Occipital lobe (tissue), 2 donors: Measurements from ENCODE around the gene INO80. TPM values are rescaled to one million over a fixed set of nuclear protein-coding genes. Genes with fewer than 3 reads are reported as not detected.
"Not testable (repeated sequence)": the region's sequence is repeated elsewhere in the genome, so short reads cannot be mapped to it uniquely, and the experiment has no call there.

Source experiments
- DNase-seq: peaks from one replicate; lab custom pipeline; 2025; lab: John Stamatoyannopoulos, UW
- total RNA-seq: library from RNA; depleted of rRNA; stranded (reverse); fragments of >200 nt; gene quantifications from one replicate; pipeline ENCODE4 v1.2.3, GENCODE V29; 2014

Gene INO80
- 50.8 TPM for total RNA-seq

DNA sequence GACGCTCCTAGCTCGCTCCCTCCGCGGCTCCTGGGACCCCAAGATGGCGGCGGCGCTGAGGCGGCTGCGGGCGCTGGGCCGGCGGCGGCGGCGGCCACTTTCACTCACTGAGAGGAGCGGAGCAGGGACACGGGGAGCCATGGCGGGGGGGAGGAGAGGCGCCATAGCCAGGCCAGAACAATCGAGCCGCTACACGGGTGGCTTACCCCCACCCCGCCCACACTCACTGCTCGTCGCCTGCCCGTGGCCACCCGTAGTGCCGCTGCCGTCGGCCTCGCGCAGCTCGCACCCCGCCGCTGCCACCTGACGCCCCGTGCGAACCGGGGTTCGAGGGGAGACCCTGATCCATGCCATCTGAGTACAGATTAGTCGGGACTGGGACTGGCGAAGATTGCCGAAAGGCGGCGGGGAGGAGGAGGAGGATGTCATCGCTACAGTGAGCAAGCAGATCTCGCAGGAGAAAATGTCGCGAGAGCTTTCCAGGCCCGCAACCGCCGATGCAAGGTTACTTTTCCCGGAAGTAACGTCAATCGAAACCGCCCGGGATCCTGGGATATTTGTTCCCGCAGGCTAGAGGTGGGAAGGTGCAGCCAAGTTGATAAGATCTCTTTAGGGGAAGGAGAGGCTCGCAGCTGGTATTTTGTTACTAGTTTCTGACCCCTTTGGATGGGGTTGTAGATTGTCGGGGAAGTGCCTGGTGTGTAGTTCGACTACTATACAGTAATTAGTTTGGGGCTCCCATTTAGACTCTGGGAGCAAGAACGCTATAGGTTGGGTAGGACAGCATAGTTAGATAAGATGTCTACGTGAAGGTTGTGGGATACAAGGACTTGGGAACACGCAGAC lies at the start of gene INO80:
INO80 (minus strand) TSS at position 165 of the 846 bp plus-strand sequence. CDS start 19,970 bp downstream, outside the sequence.
- peak; percentile 96 for DNase-seq

DNA sequence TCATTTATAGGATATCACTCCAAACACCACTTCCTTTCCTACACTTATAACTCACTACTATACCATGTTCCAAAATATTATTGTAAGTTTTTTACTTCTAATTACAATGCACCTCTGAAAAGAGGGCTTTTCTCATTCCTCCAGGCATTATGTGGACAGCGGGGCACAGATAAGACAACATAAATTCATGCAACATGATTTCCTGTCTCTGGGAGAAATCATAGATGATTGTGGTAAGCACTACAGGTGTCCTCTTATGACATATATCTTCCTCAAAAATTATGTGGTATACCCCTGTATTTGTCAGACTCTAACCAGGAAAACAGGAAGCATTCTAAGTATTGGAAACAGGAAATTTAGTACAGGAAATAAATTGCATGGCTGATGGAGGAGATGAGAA lies 45.7 kb upstream of the INO80 start:
- no peak for DNase-seq

- no peak for DNase-seq
Observed at GRCh38 chr15:41161336-41161735, 45.3 kb upstream of the INO80 start.

DNA sequence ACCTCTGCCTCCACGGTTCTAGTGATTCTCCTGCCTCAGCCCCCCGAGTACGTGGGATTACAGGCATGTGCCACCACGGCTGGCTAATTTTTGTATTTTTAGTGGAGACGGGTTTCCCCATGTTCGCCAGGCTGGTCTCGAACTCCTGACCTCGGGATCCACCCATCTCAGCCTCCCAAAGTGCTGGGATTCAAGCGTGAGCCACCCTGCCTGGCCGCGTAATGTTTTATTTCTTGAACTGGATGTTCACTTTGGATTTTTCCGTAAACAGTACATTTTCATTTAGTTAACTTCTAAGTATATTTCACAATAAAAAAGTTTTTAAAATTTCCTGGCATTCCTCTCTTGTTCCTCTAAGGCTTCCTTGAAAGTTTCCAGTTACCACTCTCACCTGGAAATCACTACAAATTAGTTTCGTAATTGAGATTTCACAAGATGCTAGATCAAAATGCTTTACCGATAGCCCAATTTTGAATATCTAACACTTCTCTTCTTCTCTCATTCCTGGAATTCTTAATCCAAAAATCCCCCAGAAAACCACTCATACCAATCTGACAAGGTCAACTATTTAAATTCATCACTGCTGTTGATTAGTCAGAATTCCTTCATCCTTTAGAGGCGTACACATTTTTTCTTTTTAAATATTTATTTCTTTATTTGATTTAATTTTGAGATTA lies 44.7 kb upstream of the INO80 start:
- DNase-seq: no peak

GRCh38 chr15:41154412-41154811 lies 38.3 kb upstream of the INO80 start:
- no peak for DNase-seq

DNA sequence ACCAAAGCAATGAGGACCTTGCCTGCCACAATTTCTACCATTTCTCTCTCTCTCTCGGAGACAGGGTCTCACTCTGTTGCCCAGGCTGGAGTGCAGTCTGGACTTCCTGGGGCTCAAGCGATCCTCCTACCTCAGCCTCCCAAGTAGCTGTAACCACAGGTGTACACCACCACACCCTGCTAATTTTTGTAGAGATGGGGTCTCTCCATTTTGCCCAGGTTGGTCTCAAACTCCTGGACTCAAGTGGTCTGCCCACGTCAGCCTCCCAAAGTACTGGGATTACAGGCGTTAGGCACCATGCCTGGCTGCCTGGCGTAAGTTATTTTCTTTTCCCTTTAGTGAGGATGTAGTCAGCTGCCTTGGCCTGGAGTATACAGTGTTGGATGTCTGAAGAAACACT lies 37.7 kb upstream of the INO80 start:
- no peak for DNase-seq

DNA sequence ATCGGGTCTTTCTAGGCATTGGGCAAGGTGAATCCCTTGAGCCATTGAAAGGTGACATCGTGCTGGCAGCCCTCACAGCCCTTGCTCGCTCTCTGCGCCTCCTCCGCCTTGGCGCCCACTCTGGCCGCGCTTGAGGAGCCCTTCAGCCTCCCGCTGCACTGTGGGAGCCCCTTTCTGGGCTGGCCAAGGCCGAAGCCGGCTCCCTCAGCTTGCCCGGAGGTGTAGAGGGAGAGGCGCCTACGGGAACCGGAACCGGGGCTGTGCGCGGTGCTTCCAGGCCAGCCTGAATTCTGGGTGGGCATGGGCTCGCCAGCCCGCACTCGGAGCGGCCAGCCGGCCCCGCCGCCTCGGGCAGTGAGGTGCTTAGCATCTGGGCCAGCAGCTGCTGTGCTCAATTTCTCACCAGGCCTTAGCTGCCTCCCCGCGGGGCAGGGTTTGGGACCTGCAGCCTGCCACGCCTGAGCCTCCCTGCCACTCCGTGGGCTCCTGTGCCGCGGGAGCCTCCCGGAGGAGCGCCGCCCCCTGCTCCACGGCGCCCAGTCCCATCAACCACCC lies 35.4 kb upstream of the INO80 start:
- DNase-seq: no peak

GRCh38 chr15:41150279-41150678 lies 34.2 kb upstream of the INO80 start:
- no peak for DNase-seq

GRCh38 chr15:41148065-41148464 lies 32.0 kb upstream of the INO80 start:
- DNase-seq: no peak

GRCh38 chr15:41139619-41140018 lies 23.5 kb upstream of the INO80 start:
- no peak for DNase-seq

DNA sequence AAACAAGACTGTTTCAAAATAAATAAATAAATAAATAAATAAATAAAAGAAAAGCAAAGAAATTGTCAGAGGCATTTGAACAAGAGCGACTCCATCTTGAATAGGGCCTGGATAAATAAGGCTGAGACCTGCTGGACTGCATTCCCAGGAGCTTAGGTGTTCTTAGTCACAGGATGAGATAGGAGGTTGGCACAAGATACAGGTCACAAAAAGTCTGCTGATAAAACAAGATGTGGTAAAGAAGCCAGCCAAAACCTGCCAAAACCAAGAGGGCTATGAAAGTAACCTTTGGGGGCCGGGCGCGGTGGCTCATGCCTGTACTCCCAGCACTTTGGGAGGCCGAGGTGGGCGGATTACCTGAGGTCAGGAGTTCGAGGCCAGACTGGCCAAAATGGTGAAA lies 23.0 kb upstream of the INO80 start:
- not testable (repeated sequence) for DNase-seq

GRCh38 chr15:41135580-41135979 lies 19.5 kb upstream of the INO80 start:
- DNase-seq: not testable (repeated sequence)

DNA sequence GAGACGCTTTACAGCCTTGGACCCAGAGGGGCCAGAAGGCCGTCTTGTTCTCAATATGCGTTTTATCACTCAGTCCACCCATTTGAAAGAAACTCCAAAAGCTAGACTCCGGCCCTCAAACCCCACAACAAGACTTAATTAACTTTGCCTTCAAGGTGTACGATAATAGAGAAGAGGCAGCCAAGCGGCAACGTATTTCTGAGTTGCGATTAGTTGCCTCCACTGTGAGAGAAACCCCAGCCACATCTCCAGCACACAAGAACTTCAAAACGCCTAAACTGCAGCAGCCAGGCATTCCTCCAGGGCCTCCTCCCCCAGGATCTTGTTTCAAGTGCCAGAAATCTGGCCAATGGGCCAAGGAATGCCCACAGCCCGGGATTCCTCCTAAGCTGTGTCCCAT lies 17.4 kb upstream of the INO80 start:
- no peak for DNase-seq

- DNase-seq: not testable (repeated sequence)
Observed at GRCh38 chr15:41132094-41132493, 16.0 kb upstream of the INO80 start.

- DNase-seq: no peak
Observed at GRCh38 chr15:41128174-41128902, 12.3 kb upstream of the INO80 start.

- DNase-seq: no peak
Observed at GRCh38 chr15:41125931-41126642, 10.0 kb upstream of the INO80 start.

GRCh38 chr15:41125063-41125669 lies 9.1 kb upstream of the INO80 start:
- DNase-seq: no peak

GRCh38 chr15:41124058-41124457 lies 8.0 kb upstream of the INO80 start:
- no peak for DNase-seq

GRCh38 chr15:41122849-41123248 lies 6.8 kb upstream of the INO80 start:
- no peak for DNase-seq

DNA sequence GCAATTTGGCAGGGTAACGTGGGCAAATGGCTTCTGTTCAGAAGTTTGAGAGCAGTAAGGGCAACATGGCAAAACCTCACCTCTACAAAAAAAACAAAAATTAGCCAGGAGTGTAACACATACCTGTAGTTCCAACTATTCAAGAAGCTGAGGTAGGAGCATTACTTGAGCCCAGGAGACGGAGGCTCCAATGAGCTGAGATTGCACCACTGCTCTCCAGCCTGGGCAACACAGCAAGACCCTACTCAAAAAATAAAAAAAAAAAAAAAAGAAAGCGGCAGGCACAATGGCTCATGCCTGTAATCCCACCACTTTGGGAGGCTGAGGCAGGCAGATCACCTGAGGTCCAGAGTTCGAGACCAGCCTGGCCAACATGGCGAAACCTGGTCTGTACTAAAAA lies 5.9 kb upstream of the INO80 start:
- DNase-seq: no peak

DNA sequence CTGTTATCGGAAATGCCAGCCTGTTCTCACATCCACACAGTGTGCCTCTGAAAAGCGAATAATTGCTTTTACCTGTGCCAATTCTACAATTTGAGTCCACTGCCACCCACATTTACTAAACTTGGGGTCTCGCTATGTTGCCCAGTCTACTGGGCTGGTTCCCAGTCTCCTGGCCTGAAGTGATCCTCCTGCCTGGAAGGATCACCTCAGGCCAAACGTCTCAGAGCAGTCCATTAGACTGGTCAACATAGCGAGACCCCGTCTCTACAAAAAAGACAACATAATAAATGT lies 827 bp upstream of the INO80 start:
- DNase-seq: no peak
